Activated CD8-positive, alpha-beta T cell treated with anti-CD3 and anti-CD28 coated beads for 36 hours (primary cell): ENCODE measurements around the gene KCNK10. TPM values are rescaled to one million over a fixed set of nuclear protein-coding genes. Genes with fewer than 3 reads are reported as not detected.

Experiments used
- ATAC-seq: fragments of 200-7000 bp; cut with Tn5 transposase; one replicate; pipeline ENCODE4 v1.10.0; 2021; ENCODE audit warnings: mild to moderate bottlenecking, moderate library complexity
- CTCF ChIA-PET: fragments of 350-600 bp; sonication (Branson Sonifier 250); formaldehyde crosslinking; loops from one replicate; lab custom pipeline; 2021; ENCODE audit warnings: antibody characterized with exemption; lab: Charles Lee
- POLR2A ChIA-PET: fragments of 350-600 bp; sonication (Branson Sonifier 250); formaldehyde crosslinking; loops from one replicate; lab custom pipeline; 2021; ENCODE audit warnings: antibody characterized with exemption; lab: Charles Lee
- DNase-seq: peaks from one replicate; pipeline ENCODE4 v3.0.0-alpha.2; 2020
- H3K27ac Mint-ChIP-seq: one replicate; pipeline ENCODE4 v1.8.0; 2021; ENCODE audit warnings: mild to moderate bottlenecking, mixed read lengths
- H3K27me3 Mint-ChIP-seq: one replicate; pipeline ENCODE4 v1.8.0; 2021; ENCODE audit warnings: mixed read lengths
- H3K36me3 Mint-ChIP-seq: one replicate; pipeline ENCODE4 v1.8.0; 2021; ENCODE audit warnings: low read depth, mixed read lengths
- H3K4me1 Mint-ChIP-seq: one replicate; pipeline ENCODE4 v1.8.0; 2021; ENCODE audit warnings: low read depth, mixed read lengths
- H3K4me3 Mint-ChIP-seq: one replicate; pipeline ENCODE4 v1.8.0; 2021; ENCODE audit warnings: mild to moderate bottlenecking, moderate library complexity, mixed read lengths
- H3K9me3 Mint-ChIP-seq: one replicate; pipeline ENCODE4 v1.8.0; 2021; ENCODE audit warnings: mixed read lengths
- intact Hi-C: fragments of 100-400 bp; cut with micrococcal nuclease; formaldehyde crosslinking; loops from one replicate; pipeline ENCODE4 v1.10.0; 2022
- total RNA-seq, 2 experiments: library from RNA; stranded (reverse); gene quantifications; one replicate each; pipeline ENCODE4 v1.2.3, GENCODE V29; 2021
- TF ChIP-seq, protein P1 (sequence below): fragments of 200-600 bp; IDR thresholded peaks from one replicate; pipeline ENCODE4 v1.8.0; 2022; ENCODE audit warnings: antibody characterized with exemption, mild to moderate bottlenecking

KCNK10 gene
- total RNA-seq, 2 experiments from 2014 or later: not detected

DNA sequence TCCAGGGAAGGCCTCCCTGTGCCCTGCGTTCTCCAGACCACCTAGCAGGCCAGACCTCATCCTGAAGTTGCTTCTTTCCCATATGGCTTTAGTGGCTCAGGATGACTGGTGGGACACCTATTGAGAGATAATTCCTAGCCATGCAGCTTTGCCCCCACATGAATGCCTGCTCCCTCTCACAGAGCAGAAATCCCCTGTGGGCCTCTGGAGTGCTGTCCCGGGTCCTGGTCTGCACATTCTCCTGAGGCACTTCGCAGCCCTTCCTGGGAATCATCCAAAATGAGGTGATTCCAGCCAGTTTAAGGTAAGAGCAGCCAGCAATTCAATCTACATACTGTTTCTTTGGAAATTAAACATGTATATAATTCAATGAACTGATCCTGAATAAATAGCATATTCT is 182.2 kb downstream of the KCNK10 start:
- POLR2A ChIA-PET: no interaction called here
- intact Hi-C loops: no loop called here

DNA sequence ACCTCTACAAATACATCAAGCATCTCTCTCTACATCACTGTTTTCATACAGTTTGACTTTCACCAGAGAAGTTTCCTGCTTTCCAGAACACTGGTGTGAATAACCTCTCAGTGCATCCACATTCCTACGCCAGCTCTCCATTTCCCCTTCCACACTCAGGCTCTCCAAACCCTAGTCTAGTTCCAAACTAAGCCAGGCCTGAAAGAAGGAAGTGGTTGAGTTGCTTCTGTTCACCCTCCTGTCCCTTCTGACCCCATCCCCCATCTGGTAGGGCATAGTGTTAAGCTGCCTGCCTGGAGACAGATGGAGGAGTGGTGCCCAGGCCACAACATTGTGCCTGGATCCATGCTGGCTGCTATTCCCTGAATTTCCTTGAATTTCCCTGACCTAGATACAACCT is 185.7 kb downstream of the KCNK10 start:
- TF ChIP-seq, protein P1, sequence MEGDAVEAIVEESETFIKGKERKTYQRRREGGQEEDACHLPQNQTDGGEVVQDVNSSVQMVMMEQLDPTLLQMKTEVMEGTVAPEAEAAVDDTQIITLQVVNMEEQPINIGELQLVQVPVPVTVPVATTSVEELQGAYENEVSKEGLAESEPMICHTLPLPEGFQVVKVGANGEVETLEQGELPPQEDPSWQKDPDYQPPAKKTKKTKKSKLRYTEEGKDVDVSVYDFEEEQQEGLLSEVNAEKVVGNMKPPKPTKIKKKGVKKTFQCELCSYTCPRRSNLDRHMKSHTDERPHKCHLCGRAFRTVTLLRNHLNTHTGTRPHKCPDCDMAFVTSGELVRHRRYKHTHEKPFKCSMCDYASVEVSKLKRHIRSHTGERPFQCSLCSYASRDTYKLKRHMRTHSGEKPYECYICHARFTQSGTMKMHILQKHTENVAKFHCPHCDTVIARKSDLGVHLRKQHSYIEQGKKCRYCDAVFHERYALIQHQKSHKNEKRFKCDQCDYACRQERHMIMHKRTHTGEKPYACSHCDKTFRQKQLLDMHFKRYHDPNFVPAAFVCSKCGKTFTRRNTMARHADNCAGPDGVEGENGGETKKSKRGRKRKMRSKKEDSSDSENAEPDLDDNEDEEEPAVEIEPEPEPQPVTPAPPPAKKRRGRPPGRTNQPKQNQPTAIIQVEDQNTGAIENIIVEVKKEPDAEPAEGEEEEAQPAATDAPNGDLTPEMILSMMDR: no peak
- no peak for ATAC-seq
- ChIA-PET CTCF (no interaction called here), POLR2A (no interaction called here)
- Mint-ChIP-seq H3K27ac (no peak overlapping the region), H3K4me1 (no peaks in the 10 kb centered on the region), H3K27me3 (peaks cover 2% of the 10 kb centered on the region), H3K9me3 (no peaks in the 10 kb centered on the region), H3K4me3 (no peak overlapping the region), H3K36me3 (no peaks in the 10 kb centered on the region)
- DNase-seq: no peak
- intact Hi-C loops: no loop called here

More for the DNA sequence above, 182.2 kb downstream of the KCNK10 start:
- H3K27ac Mint-ChIP-seq: no peak overlapping the region
- H3K36me3 Mint-ChIP-seq: no peaks in the 10 kb centered on the region
- peaks cover 2% of the 10 kb centered on the region for H3K27me3 Mint-ChIP-seq
- H3K4me1 Mint-ChIP-seq: no peaks in the 10 kb centered on the region
- DNase-seq: no peak
- TF ChIP-seq, protein P1: no peak
- no peaks in the 10 kb centered on the region for H3K9me3 Mint-ChIP-seq
- H3K4me3 Mint-ChIP-seq: no peak overlapping the region
- CTCF ChIA-PET: no interaction called here
- no peak for ATAC-seq

Other genes with a start within 250 kb of the KCNK10 start
- 1 to 10 TPM; 3.0 to 3.1 TPM for gene SPATA7, start 62.4 kb upstream of the KCNK10 start, total RNA-seq
- not detected for gene PTPN21, start 231.7 kb upstream of the KCNK10 start, total RNA-seq
- 10 to 100 TPM; 43.9 to 50.3 TPM for gene ZC3H14, start 239.8 kb upstream of the KCNK10 start, total RNA-seq